Measurements from ENCODE around the gene PIH1D1.

GRCh38 chr19:49441960-49442350, 9.7 kb downstream of the PIH1D1 start:
- TF ChIP-seq CTCF (IDR thresholded peaks at IDR 0.05; ENCODE audit: low read depth, low read length, poor library complexity, severe bottlenecking), result no peak
- TF ChIP-seq EZH2phosphoT487 (IDR thresholded peaks at IDR 0.05; ENCODE audit: borderline replicate concordance, low read length), result no peak
